Embryonic facial prominence (tissue), 1 donor: Measurements from ENCODE around the gene PSMA1.
A peak's percentile ranks its signal among the peaks of the same experiment; 100 is the strongest.
"Not testable (repeated sequence)": the region's sequence is repeated elsewhere in the genome, so short reads cannot be mapped to it uniquely, and the experiment has no call there.

Experiments
- DNase-seq: peaks from one replicate; pipeline ENCODE4 v3.0.0-alpha.2; 2016; ENCODE audit errors: extremely low spot score

Gene PSMA1

GRCh38 chr11:14519917-14520746 is at the start of gene PSMA1:
PSMA1 (minus strand) TSS chr11:14520386; CDS start chr11:14520299, 87 bp downstream.
- DNase-seq, result peak; percentile 96

DNA sequence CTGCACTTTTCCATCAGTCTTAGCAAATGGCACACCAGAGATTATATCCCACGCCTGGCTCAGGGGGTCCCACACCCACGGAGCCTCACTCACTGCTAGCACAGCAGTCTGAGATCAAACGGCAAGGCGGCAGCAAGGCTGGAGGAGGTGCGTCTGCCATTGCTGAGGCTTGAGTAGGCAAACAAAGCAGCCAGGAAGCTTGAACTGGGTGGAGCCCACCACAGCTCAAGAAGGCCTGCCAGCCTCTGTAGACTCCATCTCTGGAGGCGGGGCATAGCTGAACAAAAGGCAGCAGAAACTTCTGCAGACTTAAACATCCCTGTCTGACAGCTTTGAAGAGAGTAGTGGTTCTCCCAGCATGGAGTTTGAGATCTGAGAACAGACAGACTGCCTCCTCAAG is 49.3 kb upstream of the PSMA1 start:
- not testable (repeated sequence) for DNase-seq

DNA sequence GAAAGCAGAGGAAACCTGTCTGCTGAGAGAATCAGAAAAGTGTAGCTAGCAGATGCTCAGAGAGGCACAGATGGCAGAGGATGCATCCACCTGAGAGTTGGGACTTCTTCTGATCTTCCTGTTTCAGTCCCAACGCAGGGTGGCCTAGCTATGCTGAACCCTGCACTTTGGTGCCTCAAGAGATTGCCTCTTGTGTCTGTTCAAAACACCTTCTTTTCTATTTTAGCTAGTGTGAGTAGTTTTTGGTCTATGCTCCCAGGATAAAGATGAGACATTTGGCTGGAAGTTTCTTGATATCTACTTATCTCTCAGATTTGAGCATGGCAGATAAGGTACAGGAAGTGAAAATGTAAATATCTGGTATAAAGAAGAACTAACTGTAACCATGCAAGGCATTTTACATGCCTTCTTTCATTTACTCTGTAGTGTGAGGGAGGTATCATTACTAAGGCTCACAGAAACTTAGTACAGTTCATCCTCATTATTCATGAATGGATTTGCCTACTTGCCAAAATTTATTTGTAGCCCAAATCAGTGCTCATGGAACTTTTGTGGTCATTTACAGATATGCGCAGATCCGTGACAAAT is 47.0 kb upstream of the PSMA1 start:
- DNase-seq, result no peak

DNA sequence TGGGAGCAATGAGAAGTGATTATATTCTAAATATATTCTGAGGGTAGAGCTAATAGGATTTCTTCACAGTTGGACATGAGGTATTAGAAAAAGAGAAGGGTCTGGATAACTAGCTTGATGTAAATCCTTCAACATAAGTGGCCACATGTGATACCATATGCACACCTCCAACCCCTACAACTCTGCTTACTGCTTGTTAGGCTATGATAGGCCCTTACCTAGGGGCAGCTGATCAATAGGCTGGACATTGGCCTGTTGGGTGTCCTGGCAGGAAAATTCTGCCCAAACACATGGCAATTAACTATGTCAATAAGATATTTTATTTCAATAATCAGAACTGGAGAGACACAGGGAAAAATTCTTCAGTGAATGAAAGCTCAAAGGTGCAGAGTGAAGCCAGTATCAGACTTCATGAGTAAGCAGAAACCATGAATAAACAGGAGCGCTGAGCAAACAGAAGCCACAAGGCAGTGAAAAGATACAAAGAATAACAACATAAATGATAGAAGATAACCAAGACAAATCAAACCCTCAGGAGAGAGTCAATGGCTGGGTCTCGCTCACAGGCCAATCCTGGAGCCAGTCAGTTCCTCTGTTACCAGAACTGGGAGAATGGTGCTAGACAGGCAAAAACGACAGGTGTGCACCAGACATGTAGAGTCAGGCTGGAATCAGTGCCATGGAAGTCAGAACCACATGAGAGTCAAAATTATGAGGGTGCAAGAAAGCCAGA is 46.3 kb upstream of the PSMA1 start:
- DNase-seq, result no peak

- no peak for DNase-seq
Measured at GRCh38 chr11:14565845-14566244, 45.7 kb upstream of the PSMA1 start.

DNA sequence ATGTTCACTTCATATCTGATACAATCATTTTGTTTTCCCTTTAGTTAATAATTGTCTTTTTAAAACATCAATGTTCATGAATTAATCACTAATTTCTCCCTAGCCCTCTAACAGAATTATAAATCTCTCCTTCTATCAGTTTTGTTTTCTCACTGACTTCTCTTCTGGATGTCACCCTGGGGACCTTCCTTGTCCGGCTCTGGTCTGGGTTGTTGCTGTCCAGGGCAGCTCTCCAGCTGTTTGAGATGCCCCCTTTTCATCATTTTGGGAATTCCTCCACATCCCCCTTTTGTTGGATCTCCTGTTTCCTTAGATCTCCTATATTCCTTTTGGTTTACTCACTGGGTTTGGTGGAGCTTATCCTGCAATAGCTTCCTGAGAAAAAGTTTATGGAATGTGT is 35.6 kb upstream of the PSMA1 start:
- DNase-seq, result no peak

- DNase-seq, result no peak
Measured at GRCh38 chr11:14554959-14555358, 34.8 kb upstream of the PSMA1 start.

GRCh38 chr11:14552089-14552488 is 31.9 kb upstream of the PSMA1 start:
- no peak for DNase-seq

DNA sequence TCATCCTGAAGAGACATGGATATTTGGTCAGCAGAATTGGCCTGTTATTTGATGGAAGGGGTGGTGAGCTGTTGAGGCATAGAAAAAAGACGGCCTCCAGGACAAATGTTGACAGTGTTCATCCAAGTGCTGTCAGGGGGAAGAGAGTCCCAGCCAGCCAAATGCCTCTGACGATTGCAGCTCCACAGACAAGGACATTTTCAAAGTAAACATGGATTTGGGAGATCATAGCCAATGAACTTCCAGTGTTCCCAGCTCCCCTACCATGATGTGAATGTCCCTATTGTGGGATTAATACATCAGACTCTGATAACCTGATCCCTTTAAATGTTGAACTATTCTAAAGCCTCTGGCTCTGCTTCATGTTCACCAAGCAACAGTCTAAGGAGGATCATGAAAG is 31.2 kb upstream of the PSMA1 start:
- DNase-seq, result no peak

- DNase-seq, result no peak
Measured at GRCh38 chr11:14549891-14550290, 29.7 kb upstream of the PSMA1 start.

GRCh38 chr11:14547440-14547839 is 27.3 kb upstream of the PSMA1 start:
- DNase-seq, result no peak

DNA sequence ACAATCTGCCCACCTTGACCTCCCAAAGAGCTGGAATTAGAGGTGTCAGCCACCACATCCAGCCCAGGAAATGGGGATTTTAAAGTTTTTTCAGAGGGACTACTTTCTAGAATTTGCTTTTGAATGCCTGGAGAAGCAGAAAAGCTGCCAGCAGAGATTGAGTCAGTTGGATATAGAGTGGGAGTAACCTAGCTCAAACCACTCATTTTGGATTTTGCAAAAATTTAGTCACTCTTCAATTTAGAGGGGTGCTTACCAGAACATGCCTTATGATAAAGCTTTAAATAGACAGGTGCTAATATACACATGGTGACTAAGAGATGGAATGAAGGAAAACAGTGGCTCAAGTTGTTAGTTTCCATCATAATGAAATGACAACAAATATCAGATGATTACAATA is 26.5 kb upstream of the PSMA1 start:
- DNase-seq, result no peak

GRCh38 chr11:14544611-14545010 is 24.4 kb upstream of the PSMA1 start:
- DNase-seq, result no peak

DNA sequence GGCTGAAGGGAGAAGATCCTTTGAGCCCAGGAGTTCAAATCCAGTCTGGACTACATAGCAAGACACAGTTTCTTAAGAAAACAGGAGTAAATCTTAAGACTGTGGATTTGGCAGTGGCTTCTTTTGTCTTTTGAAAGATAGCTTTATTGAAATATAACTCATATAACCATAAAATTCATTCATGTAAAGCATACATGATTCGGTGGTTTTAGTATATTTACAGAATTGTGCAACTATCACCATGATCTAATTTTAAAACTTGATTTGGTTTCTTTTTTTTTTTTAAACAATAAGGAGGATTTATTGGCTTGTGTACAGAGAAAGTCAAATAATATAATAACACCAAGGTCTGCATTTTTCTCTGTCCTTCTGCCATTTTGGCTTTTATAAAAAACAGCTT is 23.1 kb upstream of the PSMA1 start:
- DNase-seq, result no peak

DNA sequence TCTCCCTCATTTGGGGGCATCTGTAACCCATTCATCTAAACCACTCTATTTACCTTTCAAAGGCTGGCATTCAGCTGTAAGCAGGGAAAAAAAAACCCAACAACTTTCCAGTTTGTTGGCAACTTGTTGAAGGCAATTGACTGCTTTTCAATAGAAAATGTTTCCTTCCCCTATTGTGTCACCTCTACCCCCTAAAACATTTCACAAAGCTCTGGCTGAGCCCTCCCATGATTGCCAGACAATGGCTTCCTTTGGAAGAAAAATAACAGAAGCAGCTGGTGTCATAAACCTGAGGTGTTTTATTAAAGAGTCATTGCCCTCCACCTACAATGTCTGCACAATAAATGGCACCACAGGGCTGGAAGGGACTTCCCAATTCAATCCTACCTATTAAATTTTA is 22.1 kb upstream of the PSMA1 start:
- no peak for DNase-seq

DNA sequence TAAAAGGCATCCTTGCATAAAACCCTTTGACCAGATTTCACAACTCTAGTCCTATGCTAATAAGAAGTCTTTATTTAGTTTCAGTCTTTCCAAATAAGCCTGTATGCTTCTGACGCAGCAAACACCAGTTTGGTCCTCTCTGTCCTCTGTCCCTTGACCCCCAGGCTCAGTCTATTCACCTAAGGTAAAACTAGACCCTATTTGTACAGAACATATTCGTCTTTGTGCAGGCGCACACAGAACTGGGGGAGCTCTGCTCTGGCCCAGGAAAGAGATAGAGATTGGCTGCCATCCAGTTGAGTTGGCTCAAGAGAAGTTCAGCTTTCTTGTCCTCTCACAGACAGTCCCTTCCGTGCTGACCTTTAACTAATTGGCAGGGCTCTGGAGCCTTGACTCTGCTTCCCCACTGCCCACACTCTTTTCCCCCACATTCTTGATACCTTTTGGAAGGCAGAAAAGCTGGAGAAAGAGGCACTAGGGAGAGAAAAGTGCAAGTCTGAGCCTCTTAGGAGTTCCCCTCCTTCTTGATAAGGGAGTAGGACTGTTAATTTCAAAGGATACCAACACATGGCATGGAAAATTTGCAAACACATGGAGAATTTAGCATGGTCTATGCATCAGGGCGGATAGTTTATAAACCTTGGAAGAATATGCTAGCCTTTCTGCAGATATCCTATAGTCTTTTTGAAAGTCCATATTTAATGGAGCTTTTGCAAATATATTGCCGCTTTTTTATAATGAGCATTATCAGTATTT is 21.2 kb upstream of the PSMA1 start:
- no peak for DNase-seq

GRCh38 chr11:14539982-14540421 is 19.8 kb upstream of the PSMA1 start:
- DNase-seq, result no peak

DNA sequence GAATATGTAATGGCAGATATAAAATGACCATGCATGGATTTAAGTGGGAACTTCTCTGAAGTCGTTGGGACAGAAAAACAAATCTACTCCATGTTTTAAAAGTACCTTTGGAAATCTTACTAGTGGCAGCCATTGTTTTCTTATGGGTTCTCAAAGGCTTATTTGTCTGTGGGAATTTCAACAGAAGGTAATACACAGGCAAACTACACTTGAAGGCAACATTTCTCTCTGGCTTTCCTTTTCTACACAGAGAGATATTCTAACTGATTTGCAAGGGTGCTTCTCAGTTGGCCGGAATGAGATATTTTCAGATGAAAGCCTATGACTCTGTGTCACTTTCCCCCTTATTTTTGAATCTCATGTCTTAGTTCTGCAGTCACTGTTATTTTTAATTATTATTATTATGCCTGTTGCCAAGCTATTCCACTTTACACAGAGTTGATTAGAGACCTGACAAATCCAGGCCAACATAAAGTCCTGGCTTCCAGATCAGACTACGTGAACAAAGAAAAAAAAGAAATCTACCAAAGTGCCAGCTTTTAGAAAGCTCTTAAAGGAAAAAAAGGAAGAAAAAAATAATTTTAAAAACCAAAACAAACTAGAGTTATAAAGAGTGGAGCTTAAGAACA is 18.9 kb upstream of the PSMA1 start:
- no peak for DNase-seq

DNA sequence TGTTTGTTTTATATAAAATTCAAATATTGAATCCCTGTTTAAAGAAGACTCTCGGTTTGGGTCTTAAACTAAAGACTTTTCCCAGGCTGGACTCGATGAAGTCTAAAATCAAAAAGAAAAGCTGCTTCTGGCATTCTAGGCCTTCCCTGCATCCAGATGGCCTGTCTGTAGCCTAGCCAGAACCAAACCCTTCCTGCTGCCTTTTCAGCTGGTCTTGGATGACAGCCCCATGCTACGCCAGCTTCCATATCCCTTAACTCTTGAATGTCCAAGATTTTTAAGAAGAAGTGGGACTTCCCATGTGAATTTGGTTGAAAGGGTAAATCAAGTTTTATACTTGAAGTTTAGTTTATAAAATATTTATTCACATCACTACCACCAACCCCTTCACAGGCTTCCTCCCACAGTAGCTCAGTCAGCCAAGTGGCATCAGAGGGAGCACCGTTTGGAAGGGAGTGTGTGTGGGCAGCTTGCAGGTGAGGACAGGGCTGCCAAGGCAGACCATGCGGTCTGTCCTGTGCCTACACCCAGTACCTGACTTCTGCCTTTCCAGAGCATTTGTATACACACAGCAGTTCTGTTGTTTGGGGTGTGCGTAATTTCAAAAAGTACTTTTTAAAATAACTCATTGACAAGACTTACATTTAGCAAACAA is 18.2 kb upstream of the PSMA1 start:
- no peak for DNase-seq

GRCh38 chr11:14537134-14537599 is 17.0 kb upstream of the PSMA1 start:
- DNase-seq, result no peak

DNA sequence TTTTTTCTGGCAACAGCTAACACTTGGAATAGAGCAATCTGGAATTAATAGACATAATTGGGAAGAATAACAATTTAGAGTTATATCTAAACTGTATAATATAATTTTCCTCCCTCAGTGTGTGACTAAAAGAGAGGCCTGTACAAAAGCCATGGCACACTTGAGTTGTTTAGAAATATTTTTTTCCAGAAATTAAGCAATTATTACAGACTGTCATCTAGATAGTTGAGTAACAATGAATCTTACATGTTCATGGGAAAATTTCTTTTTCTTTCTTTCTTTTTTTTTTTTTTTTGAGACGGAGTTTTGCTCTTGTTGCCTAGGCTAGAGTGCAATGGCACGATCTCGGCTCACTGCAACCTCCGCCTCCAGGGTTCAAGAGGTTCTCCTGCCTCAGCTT is 15.0 kb upstream of the PSMA1 start:
- not testable (repeated sequence) for DNase-seq
